ENCODE measurements around the gene GADD45B. TPM values are rescaled to one million over a fixed set of nuclear protein-coding genes. Genes with fewer than 3 reads are reported as not detected.

The GADD45B gene
- total RNA-seq, 4 donors from 2014 or later = 52.5 to 134 (median 68.7) TPM

- H3K27ac ChIP-seq = no peak overlapping the region
- DNase-seq (ENCODE audit: low spot score in 2 of 2) = no peak
- WGBS = 94% methylated on average over 19 of the region's 20 CpGs
- H3K4me1 ChIP-seq = no peaks in the 10 kb centered on the region
- TF ChIP-seq POLR2A (IDR thresholded peaks at IDR 0.05) = no peak
- no peak for TF ChIP-seq POLR2AphosphoS5 (IDR thresholded peaks at IDR 0.05)
- no peak for TF ChIP-seq EP300 (IDR thresholded peaks at IDR 0.05)
- no peak for TF ChIP-seq CTCF (IDR thresholded peaks at IDR 0.05)
- H3K4me3 ChIP-seq = no peak overlapping the region
- H3K9me3 ChIP-seq = no peaks in the 10 kb centered on the region
- peaks cover 49% of the 10 kb centered on the region for H3K36me3 ChIP-seq
- H3K27me3 ChIP-seq = no peaks in the 10 kb centered on the region
These were observed 37.7 kb upstream of the GADD45B start for GRCh38 chr19:2438178-2438577.

- 95% methylated on average over 1 of the region's 1 CpG for WGBS
- TF ChIP-seq CTCF (IDR thresholded peaks at IDR 0.05) (no peak), EP300 (IDR thresholded peaks at IDR 0.05) (no peak), POLR2A (IDR thresholded peaks at IDR 0.05) (no peak)
- no peak overlapping the region for H3K27ac ChIP-seq
- no peak for DNase-seq (ENCODE audit: low spot score in 2 of 2)
- no peaks in the 10 kb centered on the region for H3K4me1 ChIP-seq
- peaks cover 44% of the 10 kb centered on the region for H3K36me3 ChIP-seq
- H3K9me3 ChIP-seq = no peaks in the 10 kb centered on the region
- no peak overlapping the region for H3K4me3 ChIP-seq
- H3K27me3 ChIP-seq = no peaks in the 10 kb centered on the region
These were observed 35.4 kb upstream of the GADD45B start for GRCh38 chr19:2440515-2440914.

GRCh38 chr19:2441096-2441752 is 34.7 kb upstream of the GADD45B start:
- H3K27ac ChIP-seq = no peak overlapping the region
- no peak for DNase-seq (ENCODE audit: low spot score in 2 of 2)
- H3K9me3 ChIP-seq = no peaks in the 10 kb centered on the region
- TF ChIP-seq POLR2AphosphoS5 (IDR thresholded peaks at IDR 0.05) = no peak
- no peak for TF ChIP-seq POLR2A (IDR thresholded peaks at IDR 0.05)
- no peak for TF ChIP-seq EP300 (IDR thresholded peaks at IDR 0.05)
- TF ChIP-seq CTCF (IDR thresholded peaks at IDR 0.05) = no peak
- H3K4me3 ChIP-seq = no peak overlapping the region
- no peaks in the 10 kb centered on the region for H3K4me1 ChIP-seq
- WGBS = 100% methylated on average over 9 of the region's 26 CpGs
- H3K36me3 ChIP-seq = peaks cover 44% of the 10 kb centered on the region
- H3K27me3 ChIP-seq = no peaks in the 10 kb centered on the region

GRCh38 chr19:2443116-2443784 is 32.7 kb upstream of the GADD45B start:
- Histone ChIP-seq H3K9me3 (no peaks in the 10 kb centered on the region), H3K4me1 (no peaks in the 10 kb centered on the region), H3K27me3 (no peaks in the 10 kb centered on the region), H3K36me3 (peaks cover 28% of the 10 kb centered on the region), H3K4me3 (no peak overlapping the region), H3K27ac (no peak overlapping the region)
- 95% methylated on average over 14 of the region's 22 CpGs for WGBS
- no peak for DNase-seq (ENCODE audit: low spot score in 2 of 2)
- TF ChIP-seq CTCF (IDR thresholded peaks at IDR 0.05) = no peak
- no peak for TF ChIP-seq POLR2AphosphoS5 (IDR thresholded peaks at IDR 0.05)
- no peak for TF ChIP-seq POLR2A (IDR thresholded peaks at IDR 0.05)
- TF ChIP-seq EP300 (IDR thresholded peaks at IDR 0.05) = no peak

GRCh38 chr19:2443785-2444182 is 32.1 kb upstream of the GADD45B start:
- H3K4me1 ChIP-seq = no peaks in the 10 kb centered on the region
- no peak overlapping the region for H3K27ac ChIP-seq
- H3K36me3 ChIP-seq = peaks cover 25% of the 10 kb centered on the region
- H3K9me3 ChIP-seq = no peaks in the 10 kb centered on the region
- TF ChIP-seq POLR2AphosphoS5 (IDR thresholded peaks at IDR 0.05) (no peak), POLR2A (IDR thresholded peaks at IDR 0.05) (no peak), EP300 (IDR thresholded peaks at IDR 0.05) (no peak), CTCF (IDR thresholded peaks at IDR 0.05) (no peak)
- 90% methylated on average over 16 of the region's 17 CpGs for WGBS
- H3K4me3 ChIP-seq = no peak overlapping the region
- DNase-seq (ENCODE audit: low spot score in 2 of 2) = no peak
- H3K27me3 ChIP-seq = no peaks in the 10 kb centered on the region

All from suprapubic skin (tissue), 4 donors.